Parathyroid adenoma (tissue), 2 donors: ENCODE results near the gene ADCY4.
A peak's percentile ranks its signal among the peaks of the same experiment; 100 is the strongest.

ENCODE experiments used
- H2AFZ ChIP-seq: fragments of 300-600 bp; sonication (generic); one replicate; pipeline ENCODE4 v1.7.0; 2017; ENCODE audit warnings: antibody characterized with exemption, mild to moderate bottlenecking
- H3K27ac ChIP-seq: fragments of 300-600 bp; sonication (generic); one replicate; pipeline ENCODE4 v1.7.0; 2017
- H3K27me3 ChIP-seq: fragments of 300-600 bp; sonication (generic); one replicate; pipeline ENCODE4 v1.7.0; 2017; ENCODE audit warnings: low read length; ENCODE audit not compliant: control insufficient read depth, insufficient read depth
- H3K36me3 ChIP-seq: fragments of 300-600 bp; sonication (generic); one replicate; pipeline ENCODE4 v1.7.0; 2017; ENCODE audit warnings: low read length; ENCODE audit not compliant: control insufficient read depth, insufficient read depth
- H3K4me1 ChIP-seq: fragments of 300-600 bp; sonication (generic); one replicate; pipeline ENCODE4 v1.7.0; 2017; ENCODE audit warnings: control low read depth
- H3K4me2 ChIP-seq: fragments of 300-600 bp; sonication (generic); one replicate; pipeline ENCODE4 v1.7.0; 2017; ENCODE audit warnings: low read length
- H3K4me3 ChIP-seq: fragments of 300-600 bp; sonication (generic); one replicate; pipeline ENCODE4 v1.7.0; 2017; ENCODE audit warnings: low read depth, low read length
- H3K79me2 ChIP-seq: fragments of 300-600 bp; sonication (generic); one replicate; pipeline ENCODE4 v1.7.0; 2017; ENCODE audit warnings: control low read depth
- H3K9ac ChIP-seq: fragments of 300-600 bp; sonication (generic); one replicate; pipeline ENCODE4 v1.7.0; 2017; ENCODE audit warnings: mild to moderate bottlenecking
- H3K9me3 ChIP-seq: fragments of 300-600 bp; sonication (generic); one replicate; pipeline ENCODE4 v1.7.0; 2017; ENCODE audit warnings: low read length; ENCODE audit not compliant: control insufficient read depth
- CTCF ChIP-seq: fragments of 300-600 bp; sonication (generic); IDR thresholded peaks from one replicate; pipeline ENCODE4 v1.7.0; 2017; ENCODE audit warnings: antibody characterized with exemption, mild to moderate bottlenecking
- donor health status: primary hyperparathyroidism.

ADCY4 gene

GRCh38 chr14:24334431-24335291, at the start of gene ADCY4:
Gene ADCY4 (minus strand): TSS chr14:24335071. CDS start chr14:24334652, 419 bp downstream.
- Histone ChIP-seq H3K36me3 (no peaks in the 10 kb centered on the region), H3K79me2 (no peaks in the 10 kb centered on the region), H3K27me3 (no peaks in the 10 kb centered on the region), H3K9me3 (no peaks in the 10 kb centered on the region), H3K4me3 (peak within 1 kb of the TSS; percentile 46), H3K9ac (no peak within 1 kb of the TSS), H2AFZ (no peak within 1 kb of the TSS), H3K27ac (peak within 1 kb of the TSS; percentile 68), H3K4me2 (peak within 1 kb of the TSS; percentile 63), H3K4me1 (peaks cover 8% of the 10 kb centered on the region)
- TF ChIP-seq CTCF, result no peak

- Histone ChIP-seq H3K4me3 (no peak overlapping the region), H3K79me2 (no peaks in the 10 kb centered on the region), H3K4me2 (no peak overlapping the region), H3K9me3 (no peaks in the 10 kb centered on the region), H3K27me3 (no peaks in the 10 kb centered on the region), H3K9ac (no peak overlapping the region), H3K4me1 (no peaks in the 10 kb centered on the region), H2AFZ (no peak overlapping the region), H3K27ac (no peak overlapping the region), H3K36me3 (no peaks in the 10 kb centered on the region)
- TF ChIP-seq CTCF, result no peak
These were observed 49.3 kb upstream of the ADCY4 start for GRCh38 chr14:24384169-24384568.

- H3K9me3 ChIP-seq, result no peaks in the 10 kb centered on the region
- H3K27ac ChIP-seq, result no peak overlapping the region
- no peaks in the 10 kb centered on the region for H3K36me3 ChIP-seq
- no peak overlapping the region for H3K4me2 ChIP-seq
- H2AFZ ChIP-seq, result no peak overlapping the region
- peaks cover 14% of the 10 kb centered on the region for H3K4me1 ChIP-seq
- H3K27me3 ChIP-seq, result no peaks in the 10 kb centered on the region
- no peaks in the 10 kb centered on the region for H3K79me2 ChIP-seq
- no peak overlapping the region for H3K9ac ChIP-seq
- no peak for TF ChIP-seq CTCF
- H3K4me3 ChIP-seq, result no peak overlapping the region
These were observed 47.1 kb upstream of the ADCY4 start for GRCh38 chr14:24382064-24382371.

GRCh38 chr14:24381363-24382063, 46.6 kb upstream of the ADCY4 start:
- H3K4me2 ChIP-seq, result no peak overlapping the region
- H3K9me3 ChIP-seq, result no peaks in the 10 kb centered on the region
- no peak for TF ChIP-seq CTCF

More at GRCh38 chr14:24381363-24382063, 46.6 kb upstream of the ADCY4 start:
- Histone ChIP-seq H3K27me3 (no peaks in the 10 kb centered on the region), H3K4me1 (peaks cover 14% of the 10 kb centered on the region), H2AFZ (no peak overlapping the region), H3K9ac (no peak overlapping the region), H3K36me3 (no peaks in the 10 kb centered on the region), H3K4me3 (no peak overlapping the region), H3K79me2 (no peaks in the 10 kb centered on the region), H3K27ac (no peak overlapping the region)
